ENCODE results near the gene CADM1.

DNA sequence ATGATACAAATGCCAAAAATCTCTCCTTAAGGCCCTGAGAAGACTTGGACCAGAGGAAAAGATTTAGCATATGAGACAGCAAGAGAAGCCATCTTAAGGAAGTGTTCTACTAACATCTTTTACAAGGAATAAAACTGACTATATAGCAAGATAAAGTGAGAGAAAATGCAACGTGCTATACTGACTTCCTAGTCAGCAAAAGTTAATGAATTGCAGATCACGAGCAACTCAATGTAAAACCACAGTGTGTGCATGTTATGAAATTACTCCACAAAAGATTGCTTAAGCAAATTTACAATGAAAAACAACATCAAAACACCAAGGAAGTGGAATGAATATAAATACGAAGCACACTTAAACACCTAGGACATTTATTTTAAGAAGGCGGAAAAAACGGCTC is 187.5 kb downstream of the CADM1 start:
- TF ChIP-seq, protein P1, sequence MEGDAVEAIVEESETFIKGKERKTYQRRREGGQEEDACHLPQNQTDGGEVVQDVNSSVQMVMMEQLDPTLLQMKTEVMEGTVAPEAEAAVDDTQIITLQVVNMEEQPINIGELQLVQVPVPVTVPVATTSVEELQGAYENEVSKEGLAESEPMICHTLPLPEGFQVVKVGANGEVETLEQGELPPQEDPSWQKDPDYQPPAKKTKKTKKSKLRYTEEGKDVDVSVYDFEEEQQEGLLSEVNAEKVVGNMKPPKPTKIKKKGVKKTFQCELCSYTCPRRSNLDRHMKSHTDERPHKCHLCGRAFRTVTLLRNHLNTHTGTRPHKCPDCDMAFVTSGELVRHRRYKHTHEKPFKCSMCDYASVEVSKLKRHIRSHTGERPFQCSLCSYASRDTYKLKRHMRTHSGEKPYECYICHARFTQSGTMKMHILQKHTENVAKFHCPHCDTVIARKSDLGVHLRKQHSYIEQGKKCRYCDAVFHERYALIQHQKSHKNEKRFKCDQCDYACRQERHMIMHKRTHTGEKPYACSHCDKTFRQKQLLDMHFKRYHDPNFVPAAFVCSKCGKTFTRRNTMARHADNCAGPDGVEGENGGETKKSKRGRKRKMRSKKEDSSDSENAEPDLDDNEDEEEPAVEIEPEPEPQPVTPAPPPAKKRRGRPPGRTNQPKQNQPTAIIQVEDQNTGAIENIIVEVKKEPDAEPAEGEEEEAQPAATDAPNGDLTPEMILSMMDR (IDR thresholded peaks at IDR 0.05), result no peak
- no peak for TF ChIP-seq POLR2A (IDR thresholded peaks at IDR 0.05)

All from right lobe of liver (tissue), 4 donors.